Smooth muscle cell (in vitro differentiated cells): ENCODE measurements around the gene ZNF185. TPM values are rescaled to one million over a fixed set of nuclear protein-coding genes. Genes with fewer than 3 reads are reported as not detected.

Source experiments
- DNase-seq: peaks from one replicate; lab custom pipeline; 2025; ENCODE audit not compliant: unreplicated experiment; lab: John Stamatoyannopoulos, UW
- H2AFZ ChIP-seq: fragments of 200-600 bp; sonication (generic); 2 replicates; pipeline ENCODE4 v1.6.0; 2016; ENCODE audit warnings: antibody characterized with exemption, low read depth, mild to moderate bottlenecking
- H3F3A ChIP-seq: fragments of 200-600 bp; sonication (generic); 2 replicates; pipeline ENCODE4 v1.6.0; 2017; ENCODE audit warnings: antibody characterized with exemption, low read depth
- H3K27ac ChIP-seq: fragments of 200-600 bp; sonication (generic); 2 replicates; pipeline ENCODE4 v1.5.1; 2016; ENCODE audit warnings: low read depth, mild to moderate bottlenecking
- H3K27me3 ChIP-seq: fragments of 200-600 bp; sonication (generic); 2 replicates; pipeline ENCODE4 v1.6.1; 2016; ENCODE audit warnings: low read depth, mild to moderate bottlenecking
- H3K36me3 ChIP-seq: fragments of 200-600 bp; sonication (generic); 2 replicates; pipeline ENCODE4 v1.5.1; 2016; ENCODE audit warnings: low read depth
- H3K4me1 ChIP-seq: fragments of 200-600 bp; sonication (generic); 2 replicates; pipeline ENCODE4 v1.5.1; 2016; ENCODE audit warnings: low read depth
- H3K4me2 ChIP-seq: fragments of 200-600 bp; sonication (generic); 2 replicates; pipeline ENCODE4 v1.6.0; 2016; ENCODE audit warnings: mild to moderate bottlenecking
- H3K4me3 ChIP-seq: fragments of 200-600 bp; sonication (generic); 2 replicates; pipeline ENCODE4 v1.5.1; 2016; ENCODE audit warnings: mild to moderate bottlenecking
- H3K79me2 ChIP-seq: fragments of 200-600 bp; sonication (generic); 2 replicates; pipeline ENCODE4 v1.6.0; 2016; ENCODE audit warnings: low read depth, mild to moderate bottlenecking
- H3K9ac ChIP-seq: fragments of 200-600 bp; sonication (generic); 2 replicates; pipeline ENCODE4 v1.6.0; 2016; ENCODE audit warnings: low read depth
- H3K9me3 ChIP-seq: fragments of 200-600 bp; sonication (generic); replicated peaks from 2 replicates; pipeline ENCODE4 v1.5.1; 2016; ENCODE audit warnings: low read depth
- H4K20me1 ChIP-seq: fragments of 200-600 bp; sonication (generic); 2 replicates; pipeline ENCODE4 v1.6.0; 2016; ENCODE audit warnings: low read depth
- WGBS: methylation state at CpG from one replicate; pipeline ENCODE4 v1.1.7; 2016; ENCODE audit warnings: low lambda C conversion rate; 5-methylcytosine and 5-hydroxymethylcytosine counted together
- polyA plus RNA-seq: library from polyadenylated mRNA; unstranded; fragments of >200 nt; fragmentation: Nextera tagmentation; extraction: Ambion mirVana; gene quantifications from 2 replicates; pipeline ENCODE4 v1.2.1, GENCODE V29; 2016
- total RNA-seq: library from RNA; depleted of rRNA; stranded (reverse); fragments of >200 nt; gene quantifications from 2 replicates; pipeline ENCODE4 v1.2.3, GENCODE V29; 2014
- TF ChIP-seq, protein P1 (sequence below): fragments of 200-600 bp; sonication (generic); IDR thresholded peaks from 2 replicates; pipeline ENCODE4 v1.5.1; 2017; ENCODE audit warnings: borderline replicate concordance, mild to moderate bottlenecking, antibody characterized with exemption; ENCODE audit not compliant: insufficient read depth, poor library complexity, severe bottlenecking

ZNF185 gene
- total and polyA plus RNA-seq, 2 experiments from 2014 or later, result 7.2 to 12.3 TPM

DNA sequence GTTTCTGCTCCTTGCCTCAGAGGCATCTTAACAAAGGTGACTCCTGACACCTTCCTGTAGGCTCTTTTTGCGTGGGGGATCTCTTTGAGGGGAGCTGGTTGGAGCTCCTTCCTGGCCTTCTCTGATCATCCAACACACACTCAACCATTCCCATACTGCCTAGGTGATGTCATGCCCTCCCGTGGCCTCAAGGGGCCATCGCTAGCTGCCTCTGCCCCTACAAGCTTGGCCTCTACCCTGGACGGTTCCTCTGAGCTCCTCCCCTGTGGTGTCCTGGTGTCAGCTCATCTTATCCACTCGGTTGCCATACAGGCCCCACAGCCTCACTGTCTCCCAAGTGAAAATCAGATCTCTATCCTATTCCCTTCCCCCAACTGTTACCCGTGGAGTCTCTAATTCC, 13.7 kb upstream of the ZNF185 start:
- Histone ChIP-seq H3K27ac (no peak overlapping the region), H3K9ac (no peak overlapping the region), H3K36me3 (no peaks in the 10 kb centered on the region), H3K27me3 (no peaks in the 10 kb centered on the region), H3K9me3 (no peaks in the 10 kb centered on the region), H4K20me1 (no peaks in the 10 kb centered on the region), H3K79me2 (no peaks in the 10 kb centered on the region), H3F3A (no peaks in the 10 kb centered on the region), H3K4me1 (no peaks in the 10 kb centered on the region), H3K4me2 (no peak overlapping the region), H2AFZ (no peak overlapping the region), H3K4me3 (no peak overlapping the region)
- TF ChIP-seq, protein P1, sequence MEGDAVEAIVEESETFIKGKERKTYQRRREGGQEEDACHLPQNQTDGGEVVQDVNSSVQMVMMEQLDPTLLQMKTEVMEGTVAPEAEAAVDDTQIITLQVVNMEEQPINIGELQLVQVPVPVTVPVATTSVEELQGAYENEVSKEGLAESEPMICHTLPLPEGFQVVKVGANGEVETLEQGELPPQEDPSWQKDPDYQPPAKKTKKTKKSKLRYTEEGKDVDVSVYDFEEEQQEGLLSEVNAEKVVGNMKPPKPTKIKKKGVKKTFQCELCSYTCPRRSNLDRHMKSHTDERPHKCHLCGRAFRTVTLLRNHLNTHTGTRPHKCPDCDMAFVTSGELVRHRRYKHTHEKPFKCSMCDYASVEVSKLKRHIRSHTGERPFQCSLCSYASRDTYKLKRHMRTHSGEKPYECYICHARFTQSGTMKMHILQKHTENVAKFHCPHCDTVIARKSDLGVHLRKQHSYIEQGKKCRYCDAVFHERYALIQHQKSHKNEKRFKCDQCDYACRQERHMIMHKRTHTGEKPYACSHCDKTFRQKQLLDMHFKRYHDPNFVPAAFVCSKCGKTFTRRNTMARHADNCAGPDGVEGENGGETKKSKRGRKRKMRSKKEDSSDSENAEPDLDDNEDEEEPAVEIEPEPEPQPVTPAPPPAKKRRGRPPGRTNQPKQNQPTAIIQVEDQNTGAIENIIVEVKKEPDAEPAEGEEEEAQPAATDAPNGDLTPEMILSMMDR, result no peak
- no peak for DNase-seq
- 52% methylated on average over 6 of the region's 6 CpGs for WGBS

DNA sequence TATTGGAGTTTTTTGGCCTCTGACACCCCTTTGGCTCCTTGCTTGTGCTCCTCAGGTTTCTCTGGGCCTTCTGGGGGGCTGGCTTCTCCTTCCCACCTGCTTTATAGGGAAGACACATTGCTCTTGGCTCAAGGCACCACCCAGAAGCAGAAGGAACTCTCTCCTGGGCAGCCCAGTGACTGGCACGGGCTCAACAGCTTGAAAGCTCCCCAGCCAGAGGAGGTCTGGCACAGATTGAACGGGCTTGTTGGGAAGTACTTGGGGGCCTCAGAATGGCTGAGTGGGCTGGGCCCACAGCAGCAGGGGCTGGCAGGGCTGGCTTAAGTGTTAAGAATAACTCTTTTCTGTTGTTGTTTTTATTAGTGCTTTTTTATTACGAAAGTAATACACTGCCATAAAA, 11.2 kb upstream of the ZNF185 start:
- no peaks in the 10 kb centered on the region for H3K9me3 ChIP-seq
- H3K79me2 ChIP-seq, result no peaks in the 10 kb centered on the region
- H3K36me3 ChIP-seq, result no peaks in the 10 kb centered on the region
- no peaks in the 10 kb centered on the region for H3F3A ChIP-seq
- H3K9ac ChIP-seq, result no peak overlapping the region
- no peak overlapping the region for H3K4me3 ChIP-seq
- no peak overlapping the region for H3K4me2 ChIP-seq
- H3K27ac ChIP-seq, result no peak overlapping the region
- DNase-seq, result no peak
- 77% methylated on average over 3 of the region's 3 CpGs for WGBS
- TF ChIP-seq, protein P1, result no peak
- no peak overlapping the region for H2AFZ ChIP-seq
- H3K27me3 ChIP-seq, result no peaks in the 10 kb centered on the region
- no peaks in the 10 kb centered on the region for H3K4me1 ChIP-seq
- H4K20me1 ChIP-seq, result no peaks in the 10 kb centered on the region

DNA sequence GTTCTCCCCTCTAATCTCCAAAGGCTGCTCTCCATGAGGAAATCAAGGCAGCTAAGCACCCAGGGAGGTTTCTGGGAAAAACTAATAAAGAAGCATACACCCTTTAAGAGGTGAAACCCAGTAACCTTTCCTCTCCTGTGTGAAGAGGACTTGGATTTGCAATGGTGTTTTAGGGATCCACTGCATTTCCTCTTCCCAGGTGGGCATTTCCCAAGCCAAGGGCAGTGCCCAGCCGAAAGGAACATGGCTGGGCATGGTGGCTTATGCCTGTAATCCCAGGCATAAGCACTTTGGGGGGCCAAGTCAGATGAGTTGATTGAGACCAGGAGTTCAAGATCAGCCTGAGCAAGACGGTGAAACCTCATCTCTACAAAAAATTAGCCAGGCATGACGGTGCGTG, 5.4 kb upstream of the ZNF185 start:
- H3K9me3 ChIP-seq, result no peaks in the 10 kb centered on the region
- H3K36me3 ChIP-seq, result no peaks in the 10 kb centered on the region
- H3F3A ChIP-seq, result no peaks in the 10 kb centered on the region

More for the DNA sequence above, 5.4 kb upstream of the ZNF185 start:
- no peaks in the 10 kb centered on the region for H3K79me2 ChIP-seq
- no peaks in the 10 kb centered on the region for H3K27me3 ChIP-seq
- WGBS, result 71% methylated on average over 4 of the region's 4 CpGs
- peaks cover 3% of the 10 kb centered on the region for H3K4me1 ChIP-seq
- H2AFZ ChIP-seq, result no peak overlapping the region
- no peak overlapping the region for H3K4me2 ChIP-seq
- H3K9ac ChIP-seq, result no peak overlapping the region
- no peak overlapping the region for H3K4me3 ChIP-seq
- H4K20me1 ChIP-seq, result no peaks in the 10 kb centered on the region
- DNase-seq, result no peak
- H3K27ac ChIP-seq, result no peak overlapping the region
- TF ChIP-seq, protein P1, result no peak
